Measurements from ENCODE around the gene SCNN1A. TPM values are rescaled to one million over a fixed set of nuclear protein-coding genes. Genes with fewer than 3 reads are reported as not detected.

Gene SCNN1A
- total RNA-seq, 4 donors from 2014 or later: 1.9 to 29.0 (median 15.7) TPM

DNA sequence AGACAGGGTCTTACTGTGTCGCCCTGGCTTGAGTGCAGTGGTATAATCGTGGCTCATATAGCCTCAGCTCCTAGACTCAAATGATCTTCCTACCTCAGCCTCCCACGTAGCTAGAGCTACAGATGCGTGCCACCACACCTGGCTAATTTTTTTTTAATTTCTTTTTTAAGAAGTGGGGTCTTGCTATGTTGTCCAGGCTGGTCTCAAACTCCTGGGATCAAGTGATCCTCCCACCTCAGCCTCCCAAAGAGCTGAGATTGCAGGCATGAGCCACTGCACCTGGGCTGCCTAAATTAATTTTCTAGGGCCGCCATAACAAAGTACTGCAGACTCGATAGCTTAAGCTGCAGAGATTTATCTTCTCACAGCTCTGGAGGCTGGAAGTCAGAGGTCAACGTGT is 17.7 kb upstream of the SCNN1A start:
- no peak for ATAC-seq (ENCODE audit: low FRiP score)
- no peak for TF ChIP-seq CTCF (IDR thresholded peaks at IDR 0.05)
- no peak for DNase-seq (ENCODE audit: low spot score)

- ATAC-seq (ENCODE audit: low FRiP score) (no peak), DNase-seq (ENCODE audit: low spot score) (no peak)
- no peak for TF ChIP-seq CTCF (IDR thresholded peaks at IDR 0.05)
Measured at GRCh38 chr12:6392504-6392903, 17.1 kb upstream of the SCNN1A start.

- TF ChIP-seq CTCF (IDR thresholded peaks at IDR 0.05): no peak
- ATAC-seq (ENCODE audit: low FRiP score): no peak
- DNase-seq (ENCODE audit: low spot score): no peak
Measured at GRCh38 chr12:6391013-6391412, 15.7 kb upstream of the SCNN1A start.

DNA sequence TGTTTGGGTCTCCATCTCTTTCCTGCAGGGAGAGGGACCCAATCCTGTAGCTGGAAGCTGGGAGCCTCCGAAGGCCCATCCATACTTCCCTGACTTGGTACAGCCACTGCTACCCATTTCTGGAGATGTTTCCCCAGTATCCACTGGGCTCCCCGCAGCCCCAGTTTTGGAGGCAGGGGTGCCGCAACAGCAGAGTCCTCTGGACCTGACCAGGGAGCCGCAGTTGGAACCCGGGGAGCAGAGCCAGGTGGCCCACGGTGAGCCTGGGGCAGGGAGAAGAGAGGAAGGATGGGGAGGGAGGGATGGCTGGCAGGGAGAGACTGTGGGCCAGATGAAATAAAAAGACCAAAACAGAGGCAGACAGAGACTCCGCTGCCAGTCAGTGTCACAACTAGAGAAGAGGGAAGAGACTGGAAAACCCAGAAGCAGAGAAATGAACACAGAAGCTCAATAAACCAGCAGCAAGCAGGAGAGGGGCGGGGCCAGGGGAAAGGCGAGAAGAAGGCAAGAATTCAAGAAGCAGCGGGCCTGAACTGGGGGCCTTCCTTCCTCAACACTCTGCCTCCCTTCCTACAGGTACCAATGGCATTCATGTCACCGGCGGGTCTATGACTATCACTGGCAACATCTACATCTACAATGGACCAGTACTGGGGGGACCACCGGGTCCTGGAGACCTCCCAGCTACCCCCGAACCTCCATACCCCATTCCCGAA is 14.9 kb upstream of the SCNN1A start:
- DNase-seq (ENCODE audit: low spot score) (no peak), ATAC-seq (ENCODE audit: low FRiP score) (no peak)
- no peak for TF ChIP-seq CTCF (IDR thresholded peaks at IDR 0.05)

DNA sequence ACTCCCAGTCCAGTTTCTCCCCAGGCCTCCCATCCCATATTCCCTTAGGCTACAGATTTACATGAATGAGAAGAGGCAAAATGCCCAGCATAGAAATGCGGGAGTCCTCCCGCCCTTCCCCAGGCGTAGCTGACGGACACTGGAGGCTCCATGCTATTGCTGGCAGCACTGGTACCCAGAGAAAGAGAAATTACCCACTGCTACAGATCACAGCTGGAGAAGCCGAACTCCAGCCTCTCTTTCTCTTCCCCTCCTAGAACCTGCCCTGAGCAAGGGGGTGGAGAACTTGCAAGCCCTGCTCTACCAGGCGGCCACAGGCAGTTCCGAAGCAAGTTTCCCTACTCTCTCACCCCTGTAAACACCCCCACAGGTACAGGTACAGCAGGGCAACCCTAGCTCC is 12.2 kb upstream of the SCNN1A start:
- no peak for TF ChIP-seq CTCF (IDR thresholded peaks at IDR 0.05)
- DNase-seq (ENCODE audit: low spot score): no peak
- ATAC-seq (ENCODE audit: low FRiP score): no peak

- ATAC-seq (ENCODE audit: low FRiP score): no peak
Measured at GRCh38 chr12:6386491-6386890, 11.1 kb upstream of the SCNN1A start.

More at GRCh38 chr12:6386491-6386890, 11.1 kb upstream of the SCNN1A start:
- no peak for DNase-seq (ENCODE audit: low spot score)
- no peak for TF ChIP-seq CTCF (IDR thresholded peaks at IDR 0.05)
